DOHH2 (cell line): ENCODE results near the gene OR10C1.

ENCODE experiments used
- H3F3A ChIP-seq: fragments of 200-600 bp; sonication (generic), shearing (Covaris generic); 2 replicates; pipeline ENCODE4 v1.6.0; 2016; ENCODE audit warnings: antibody characterized with exemption, mild to moderate bottlenecking; ENCODE audit not compliant: control insufficient read depth, insufficient read depth
- H3K27ac ChIP-seq: fragments of 200-600 bp; sonication (generic); 2 replicates; pipeline ENCODE4 v1.5.1; 2014; ENCODE audit warnings: low read depth, mild to moderate bottlenecking, low read length, moderate library complexity
- H3K27me3 ChIP-seq: fragments of 200-600 bp; sonication (generic); 2 replicates; pipeline ENCODE4 v1.6.1; 2014; ENCODE audit warnings: mild to moderate bottlenecking, low read length, mixed read lengths; ENCODE audit not compliant: control insufficient read depth
- H3K36me3 ChIP-seq: fragments of 200-600 bp; sonication (generic); 2 replicates; pipeline ENCODE4 v1.6.1; 2014; ENCODE audit warnings: mild to moderate bottlenecking, low read length, moderate library complexity, mixed read lengths; ENCODE audit not compliant: control insufficient read depth
- H3K4me1 ChIP-seq: fragments of 200-600 bp; sonication (generic); 2 replicates; pipeline ENCODE4 v1.6.1; 2014; ENCODE audit warnings: mild to moderate bottlenecking, low read length, mixed read lengths; ENCODE audit not compliant: control insufficient read depth
- H3K4me2 ChIP-seq: fragments of 200-600 bp; sonication (generic); 2 replicates; pipeline ENCODE4 v1.6.0; 2014; ENCODE audit warnings: mild to moderate bottlenecking, low read length, moderate library complexity
- H3K4me3 ChIP-seq: fragments of 200-600 bp; sonication (generic); 2 replicates; pipeline ENCODE4 v1.5.1; 2014; ENCODE audit warnings: mild to moderate bottlenecking, low read length, mixed read lengths
- H3K79me2 ChIP-seq: fragments of 200-600 bp; sonication (generic); 2 replicates; pipeline ENCODE4 v1.6.1; 2014; ENCODE audit warnings: mild to moderate bottlenecking, low read length, mixed read lengths; ENCODE audit not compliant: control insufficient read depth
- H3K9me2 ChIP-seq: fragments of 200-600 bp; sonication (generic); replicated peaks from 2 replicates; pipeline ENCODE4 v1.6.1; 2014; ENCODE audit warnings: mild to moderate bottlenecking, low read length, mixed read lengths; ENCODE audit not compliant: control insufficient read depth
- H3K9me3 ChIP-seq: fragments of 200-600 bp; sonication (generic); 2 replicates; pipeline ENCODE4 v1.6.1; 2014; ENCODE audit warnings: antibody characterized with exemption, low read length, mixed read lengths; ENCODE audit not compliant: control insufficient read depth, insufficient read depth
- H4K20me1 ChIP-seq: fragments of 200-600 bp; sonication (generic); 2 replicates; pipeline ENCODE4 v1.6.0; 2014; ENCODE audit warnings: low read depth, mild to moderate bottlenecking, antibody characterized with exemption, low read length, moderate library complexity; ENCODE audit not compliant: control insufficient read depth, insufficient read depth
- EZH2phosphoT487 ChIP-seq: fragments of 200-600 bp; sonication (generic); IDR thresholded peaks from 2 replicates; pipeline ENCODE4 v1.6.1; 2017; ENCODE audit warnings: borderline replicate concordance, mild to moderate bottlenecking, antibody characterized with exemption, low read length, moderate library complexity, mixed read lengths
- TF ChIP-seq, protein P1 (sequence below): fragments of 200-600 bp; sonication (generic); IDR thresholded peaks from one replicate; pipeline ENCODE4 v1.5.1; 2014; ENCODE audit warnings: antibody characterized with exemption, mild to moderate bottlenecking, low read depth, low read length; ENCODE audit not compliant: poor library complexity, severe bottlenecking

OR10C1 gene

DNA sequence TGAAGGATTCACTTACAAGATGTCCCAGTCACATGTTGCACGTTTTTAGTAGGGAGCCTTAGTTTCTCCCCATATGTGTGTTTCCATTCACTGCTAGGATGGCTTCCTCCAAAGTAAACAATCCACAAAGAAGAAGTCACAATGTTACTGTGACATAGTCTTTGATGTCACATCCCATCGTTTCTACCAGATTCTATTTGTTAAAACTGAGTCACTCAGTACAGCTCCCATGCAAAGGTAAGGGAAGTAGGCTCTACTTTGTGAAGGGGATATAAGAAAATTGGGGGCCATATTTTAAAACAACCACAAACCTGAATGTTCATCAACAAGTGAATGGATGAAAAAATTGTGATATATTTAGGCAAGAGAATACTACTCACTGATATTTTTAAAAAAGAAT lies 17.9 kb downstream of the OR10C1 start, which contains the start of the genes OR11A1 and OR2H1:
TSS of gene OR11A1 (minus strand) at position 101 of the 400 bp plus-strand sequence. CDS start 29,430 bp downstream, outside the sequence.
TSS of gene OR2H1 (plus strand) at position 185 of the 400 bp plus-strand sequence. CDS start 4,615 bp downstream, outside the sequence.
- H3K79me2 ChIP-seq: no peaks in the 10 kb centered on the region
- H3K9me3 ChIP-seq: no peaks in the 10 kb centered on the region
- H3K4me2 ChIP-seq: no peak within 1 kb of the TSS
- H3K9me2 ChIP-seq: no peaks in the 10 kb centered on the region
- H3K4me3 ChIP-seq: no peak within 1 kb of the TSS
- no peak for TF ChIP-seq EZH2phosphoT487
- TF ChIP-seq, protein P1, sequence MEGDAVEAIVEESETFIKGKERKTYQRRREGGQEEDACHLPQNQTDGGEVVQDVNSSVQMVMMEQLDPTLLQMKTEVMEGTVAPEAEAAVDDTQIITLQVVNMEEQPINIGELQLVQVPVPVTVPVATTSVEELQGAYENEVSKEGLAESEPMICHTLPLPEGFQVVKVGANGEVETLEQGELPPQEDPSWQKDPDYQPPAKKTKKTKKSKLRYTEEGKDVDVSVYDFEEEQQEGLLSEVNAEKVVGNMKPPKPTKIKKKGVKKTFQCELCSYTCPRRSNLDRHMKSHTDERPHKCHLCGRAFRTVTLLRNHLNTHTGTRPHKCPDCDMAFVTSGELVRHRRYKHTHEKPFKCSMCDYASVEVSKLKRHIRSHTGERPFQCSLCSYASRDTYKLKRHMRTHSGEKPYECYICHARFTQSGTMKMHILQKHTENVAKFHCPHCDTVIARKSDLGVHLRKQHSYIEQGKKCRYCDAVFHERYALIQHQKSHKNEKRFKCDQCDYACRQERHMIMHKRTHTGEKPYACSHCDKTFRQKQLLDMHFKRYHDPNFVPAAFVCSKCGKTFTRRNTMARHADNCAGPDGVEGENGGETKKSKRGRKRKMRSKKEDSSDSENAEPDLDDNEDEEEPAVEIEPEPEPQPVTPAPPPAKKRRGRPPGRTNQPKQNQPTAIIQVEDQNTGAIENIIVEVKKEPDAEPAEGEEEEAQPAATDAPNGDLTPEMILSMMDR: no peak
- no peaks in the 10 kb centered on the region for H3F3A ChIP-seq
- no peaks in the 10 kb centered on the region for H3K27me3 ChIP-seq
- no peaks in the 10 kb centered on the region for H4K20me1 ChIP-seq
- no peaks in the 10 kb centered on the region for H3K36me3 ChIP-seq
- H3K4me1 ChIP-seq: no peaks in the 10 kb centered on the region
- no peak within 1 kb of the TSS for H3K27ac ChIP-seq

DNA sequence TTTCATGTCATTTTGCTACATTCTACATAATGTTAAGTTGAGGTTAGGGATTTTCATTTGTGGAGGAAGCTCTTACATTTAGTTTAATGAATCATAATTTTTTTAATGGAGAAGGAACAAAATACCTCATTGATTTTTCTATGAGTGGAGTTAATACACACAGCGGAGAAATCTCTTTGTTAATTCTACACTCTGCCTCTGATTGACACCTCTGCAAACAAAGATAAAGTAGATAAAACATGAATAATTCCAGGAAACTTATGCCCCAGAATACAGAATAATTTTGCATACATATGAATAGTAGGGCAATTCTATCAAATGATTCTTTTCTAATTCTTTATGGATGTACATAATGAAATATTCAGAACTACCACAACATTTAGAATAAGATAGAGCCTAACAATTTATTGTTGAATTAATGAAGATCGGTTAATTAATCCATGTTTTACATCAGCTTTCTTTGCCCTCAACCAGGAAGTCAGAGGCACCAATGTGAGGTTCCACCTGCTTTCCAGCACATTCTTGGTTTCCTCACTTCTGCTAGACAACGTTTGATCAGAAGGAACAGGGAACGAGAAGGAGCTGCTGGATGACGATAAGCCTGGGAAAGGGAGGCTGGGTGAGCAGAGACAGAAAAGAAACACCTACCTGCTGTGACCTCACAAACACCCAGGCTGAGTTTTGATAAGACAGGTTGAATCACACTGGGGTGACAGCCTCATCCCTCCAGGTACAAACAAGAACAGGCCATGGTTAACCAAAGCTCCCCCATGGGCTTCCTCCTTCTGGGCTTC lies 22.1 kb downstream of the OR10C1 start:
- H3K4me3 ChIP-seq: no peak overlapping the region
- TF ChIP-seq, protein P1: no peak
- TF ChIP-seq EZH2phosphoT487: no peak

DNA sequence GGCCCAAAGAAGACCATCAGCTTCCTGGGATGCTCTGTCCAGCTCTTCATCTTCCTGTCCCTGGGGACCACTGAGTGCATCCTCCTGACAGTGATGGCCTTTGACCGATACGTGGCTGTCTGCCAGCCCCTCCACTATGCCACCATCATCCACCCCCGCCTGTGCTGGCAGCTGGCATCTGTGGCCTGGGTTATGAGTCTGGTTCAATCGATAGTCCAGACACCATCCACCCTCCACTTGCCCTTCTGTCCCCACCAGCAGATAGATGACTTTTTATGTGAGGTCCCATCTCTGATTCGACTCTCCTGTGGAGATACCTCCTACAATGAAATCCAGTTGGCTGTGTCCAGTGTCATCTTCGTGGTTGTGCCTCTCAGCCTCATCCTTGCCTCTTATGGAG lies 22.9 kb downstream of the OR10C1 start:
- H4K20me1 ChIP-seq: no peaks in the 10 kb centered on the region
- H3F3A ChIP-seq: no peaks in the 10 kb centered on the region
- no peaks in the 10 kb centered on the region for H3K36me3 ChIP-seq
- TF ChIP-seq, protein P1: no peak
- no peak for TF ChIP-seq EZH2phosphoT487
- no peaks in the 10 kb centered on the region for H3K4me1 ChIP-seq
- no peak overlapping the region for H3K4me3 ChIP-seq
- H3K9me3 ChIP-seq: no peaks in the 10 kb centered on the region
- H3K4me2 ChIP-seq: no peak overlapping the region
- no peak overlapping the region for H3K27ac ChIP-seq
- H3K27me3 ChIP-seq: no peaks in the 10 kb centered on the region
- no peaks in the 10 kb centered on the region for H3K79me2 ChIP-seq
- H3K9me2 ChIP-seq: no peaks in the 10 kb centered on the region

More for the DNA sequence above, 22.1 kb downstream of the OR10C1 start:
- no peaks in the 10 kb centered on the region for H3F3A ChIP-seq
- H3K4me1 ChIP-seq: no peaks in the 10 kb centered on the region
- H3K79me2 ChIP-seq: no peaks in the 10 kb centered on the region
- no peaks in the 10 kb centered on the region for H4K20me1 ChIP-seq
- H3K27ac ChIP-seq: no peak overlapping the region
- no peaks in the 10 kb centered on the region for H3K9me2 ChIP-seq
- H3K9me3 ChIP-seq: no peaks in the 10 kb centered on the region
- H3K27me3 ChIP-seq: no peaks in the 10 kb centered on the region
- H3K36me3 ChIP-seq: no peaks in the 10 kb centered on the region
- H3K4me2 ChIP-seq: no peak overlapping the region
